Measurements from ENCODE around the gene PLPP7.

Gene PLPP7

GRCh38 chr9:131300444-131300843 is 10.9 kb downstream of the PLPP7 start:
- no peak for DNase-seq (ENCODE audit: extremely low spot score)
- POLR2A ChIA-PET: no interaction called here
- CTCF ChIA-PET: interaction anchor here (1.2 kb wide), 2 partner anchors 36 to 49 kb away, joined by 3 read pairs; no protein-coding TSS in a partner anchor
- no peak for TF ChIP-seq CTCF (IDR thresholded peaks at IDR 0.05; ENCODE audit: control extremely low read depth, extremely low read depth, low read depth, missing control alignments)

GRCh38 chr9:131302244-131303075 is 12.9 kb downstream of the PLPP7 start:
- no peak for TF ChIP-seq CTCF (IDR thresholded peaks at IDR 0.05; ENCODE audit: control extremely low read depth, extremely low read depth, low read depth, missing control alignments)
- ChIA-PET POLR2A (no interaction called here), CTCF (interaction anchor here (1.4 kb wide), 1 partner anchor 13 kb away, joined by 4 read pairs; the partner anchor contains the start of gene PLPP7)
- no peak for DNase-seq (ENCODE audit: extremely low spot score)

- no peak for DNase-seq (ENCODE audit: extremely low spot score)
- ChIA-PET CTCF (interaction anchor here (0.9 to 1.6 kb wide), 3 partner anchors 14 to 69 kb away, joined by 3 to 6 read pairs (median 4); partner anchors contain the start of gene PLPP7), POLR2A (no interaction called here)
- no peak for TF ChIP-seq CTCF (IDR thresholded peaks at IDR 0.05; ENCODE audit: control extremely low read depth, extremely low read depth, low read depth, missing control alignments)
These were observed 14.1 kb downstream of the PLPP7 start for GRCh38 chr9:131303381-131304321.

- no peak for DNase-seq (ENCODE audit: extremely low spot score)
- CTCF ChIA-PET: interaction anchor here (0.9 to 1.6 kb wide), 2 partner anchors 32 to 68 kb away, joined by 3 to 6 read pairs; no protein-coding TSS in a partner anchor
These were observed 15.3 kb downstream of the PLPP7 start for GRCh38 chr9:131304676-131305355.

GRCh38 chr9:131306397-131307004 is 17.0 kb downstream of the PLPP7 start:
- no peak for DNase-seq (ENCODE audit: extremely low spot score)
- ChIA-PET CTCF (interaction anchor here (1.5 kb wide), 1 partner anchor 30 kb away, joined by 5 read pairs; no protein-coding TSS in a partner anchor), POLR2A (no interaction called here)
- no peak for TF ChIP-seq CTCF (IDR thresholded peaks at IDR 0.05; ENCODE audit: control extremely low read depth, extremely low read depth, low read depth, missing control alignments)

More at GRCh38 chr9:131304676-131305355, 15.3 kb downstream of the PLPP7 start:
- TF ChIP-seq CTCF (IDR thresholded peaks at IDR 0.05; ENCODE audit: control extremely low read depth, extremely low read depth, low read depth, missing control alignments): no peak
- POLR2A ChIA-PET: no interaction called here

All from GM10248 (cell line).